ENCODE measurements around the gene COL16A1.
"Not testable (repeated sequence)": the region's sequence is repeated elsewhere in the genome, so short reads cannot be mapped to it uniquely, and the experiment has no call there.

COL16A1 gene

DNA sequence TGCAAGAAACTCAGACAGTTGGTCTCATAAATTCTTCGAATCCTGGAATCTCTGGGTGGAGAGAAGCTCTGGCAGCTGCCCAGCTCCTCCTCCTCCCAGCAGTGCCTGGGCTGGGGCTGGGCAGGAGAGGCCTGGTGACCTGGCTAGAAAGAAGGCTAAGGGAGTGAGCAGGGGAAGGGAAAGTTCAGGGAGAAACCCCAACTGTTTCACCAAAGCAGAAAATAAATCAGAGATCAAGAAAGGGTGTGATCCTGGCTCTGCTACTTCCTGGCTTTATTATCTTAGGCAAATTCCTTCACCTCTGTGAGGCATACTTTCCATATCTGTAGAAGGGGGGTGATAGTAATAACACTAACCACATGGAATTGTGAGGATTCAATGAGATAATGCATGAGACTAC, 8.8 kb upstream of the COL16A1 start:
- no peak for DNase-seq (ENCODE audit: low spot score)
- TF ChIP-seq, protein P1, sequence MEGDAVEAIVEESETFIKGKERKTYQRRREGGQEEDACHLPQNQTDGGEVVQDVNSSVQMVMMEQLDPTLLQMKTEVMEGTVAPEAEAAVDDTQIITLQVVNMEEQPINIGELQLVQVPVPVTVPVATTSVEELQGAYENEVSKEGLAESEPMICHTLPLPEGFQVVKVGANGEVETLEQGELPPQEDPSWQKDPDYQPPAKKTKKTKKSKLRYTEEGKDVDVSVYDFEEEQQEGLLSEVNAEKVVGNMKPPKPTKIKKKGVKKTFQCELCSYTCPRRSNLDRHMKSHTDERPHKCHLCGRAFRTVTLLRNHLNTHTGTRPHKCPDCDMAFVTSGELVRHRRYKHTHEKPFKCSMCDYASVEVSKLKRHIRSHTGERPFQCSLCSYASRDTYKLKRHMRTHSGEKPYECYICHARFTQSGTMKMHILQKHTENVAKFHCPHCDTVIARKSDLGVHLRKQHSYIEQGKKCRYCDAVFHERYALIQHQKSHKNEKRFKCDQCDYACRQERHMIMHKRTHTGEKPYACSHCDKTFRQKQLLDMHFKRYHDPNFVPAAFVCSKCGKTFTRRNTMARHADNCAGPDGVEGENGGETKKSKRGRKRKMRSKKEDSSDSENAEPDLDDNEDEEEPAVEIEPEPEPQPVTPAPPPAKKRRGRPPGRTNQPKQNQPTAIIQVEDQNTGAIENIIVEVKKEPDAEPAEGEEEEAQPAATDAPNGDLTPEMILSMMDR (IDR thresholded peaks at IDR 0.05; ENCODE audit: extremely low read depth, missing control alignments): no peak

DNA sequence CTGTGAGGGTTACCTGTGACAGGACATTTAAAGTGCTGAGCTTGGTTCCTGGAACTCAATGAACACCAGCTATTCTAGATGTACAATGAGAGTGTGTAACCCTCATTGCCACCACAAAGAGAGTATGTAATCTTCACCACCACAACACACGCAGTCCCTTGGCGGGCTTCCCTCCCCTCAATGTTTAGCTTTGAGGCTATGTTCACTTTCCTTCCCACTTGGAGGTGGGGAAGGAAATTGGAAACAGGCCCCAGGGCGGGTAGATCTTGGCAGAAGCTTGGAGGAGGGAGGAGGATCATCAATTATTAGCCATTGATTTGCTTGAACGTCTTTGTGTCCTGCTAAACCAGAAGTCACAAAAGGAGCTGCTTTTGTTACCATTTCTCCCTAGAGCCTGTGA, 8.3 kb upstream of the COL16A1 start:
- no peak for DNase-seq (ENCODE audit: low spot score)
- TF ChIP-seq, protein P1 (IDR thresholded peaks at IDR 0.05; ENCODE audit: extremely low read depth, missing control alignments): no peak

DNA sequence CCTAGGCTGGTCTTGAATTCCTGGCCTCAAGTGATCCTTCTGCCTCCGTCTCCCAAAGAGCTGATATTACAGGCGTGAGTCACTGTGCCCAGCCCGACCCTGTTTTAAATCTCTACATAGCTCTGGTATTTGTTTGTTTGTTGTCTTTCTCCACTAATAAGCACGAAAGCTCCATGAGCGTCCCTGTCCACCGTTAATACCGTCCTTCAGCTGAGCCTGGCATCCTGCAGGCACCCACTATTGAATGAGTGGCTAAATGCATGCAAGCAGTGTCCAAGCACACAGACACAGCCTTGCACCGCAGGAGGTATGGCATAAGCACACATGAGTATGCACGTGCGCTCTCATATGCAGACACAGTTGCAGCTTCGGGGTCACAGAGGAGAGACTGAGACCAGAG, 4.5 kb upstream of the COL16A1 start:
- no peak for DNase-seq (ENCODE audit: low spot score)
- TF ChIP-seq, protein P1 (IDR thresholded peaks at IDR 0.05; ENCODE audit: extremely low read depth, missing control alignments): no peak

DNA sequence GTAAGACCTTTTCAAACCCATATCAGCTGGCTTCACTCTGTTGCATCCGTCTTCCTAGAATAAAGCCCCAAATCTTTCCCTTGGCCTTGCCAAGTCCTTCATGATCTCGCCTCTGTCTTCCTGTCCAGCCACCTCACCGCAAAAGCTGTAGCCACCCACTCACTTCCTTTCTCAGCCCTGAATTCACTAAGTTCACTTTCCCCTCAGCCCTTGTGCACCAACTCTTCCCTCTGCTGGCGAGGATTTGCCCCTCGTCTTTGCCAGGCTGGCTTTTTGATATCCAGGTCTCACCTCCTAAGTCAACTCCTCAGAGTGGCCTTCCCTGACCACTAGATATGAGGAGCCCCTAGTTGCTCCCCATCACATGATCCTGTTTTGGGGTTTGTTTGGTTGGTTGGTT, 3.9 kb upstream of the COL16A1 start:
- TF ChIP-seq, protein P1 (IDR thresholded peaks at IDR 0.05; ENCODE audit: extremely low read depth, missing control alignments): peak; percentile 28
- peak; percentile 77 for DNase-seq (ENCODE audit: low spot score)

DNA sequence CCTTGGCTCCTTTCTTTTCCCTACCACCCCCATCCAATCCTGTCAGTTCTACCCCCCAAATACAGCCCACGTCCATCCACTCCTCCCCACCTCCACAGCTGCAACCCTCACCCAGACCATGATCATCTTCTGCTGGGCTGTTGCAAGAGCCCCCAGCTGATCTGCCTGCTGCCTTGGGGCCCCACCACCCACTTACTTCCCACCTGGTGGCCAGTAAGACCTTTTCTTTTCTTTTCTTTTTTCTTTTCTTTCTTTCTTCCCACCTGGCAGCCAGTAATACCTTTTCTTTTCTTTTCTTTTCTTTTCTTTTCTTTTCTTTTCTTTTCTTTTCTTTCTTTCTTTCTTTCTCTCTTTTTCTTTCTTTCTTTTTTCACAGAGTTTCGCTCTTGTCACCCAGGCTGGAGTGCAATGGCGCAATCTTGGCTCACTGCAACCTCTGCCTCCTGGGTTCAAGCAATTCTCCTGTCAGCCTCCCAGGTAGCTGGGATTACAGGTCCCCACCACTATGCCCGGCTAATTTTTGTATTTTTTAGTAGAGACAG, 3.3 kb upstream of the COL16A1 start:
- DNase-seq (ENCODE audit: low spot score): not testable (repeated sequence)

DNA sequence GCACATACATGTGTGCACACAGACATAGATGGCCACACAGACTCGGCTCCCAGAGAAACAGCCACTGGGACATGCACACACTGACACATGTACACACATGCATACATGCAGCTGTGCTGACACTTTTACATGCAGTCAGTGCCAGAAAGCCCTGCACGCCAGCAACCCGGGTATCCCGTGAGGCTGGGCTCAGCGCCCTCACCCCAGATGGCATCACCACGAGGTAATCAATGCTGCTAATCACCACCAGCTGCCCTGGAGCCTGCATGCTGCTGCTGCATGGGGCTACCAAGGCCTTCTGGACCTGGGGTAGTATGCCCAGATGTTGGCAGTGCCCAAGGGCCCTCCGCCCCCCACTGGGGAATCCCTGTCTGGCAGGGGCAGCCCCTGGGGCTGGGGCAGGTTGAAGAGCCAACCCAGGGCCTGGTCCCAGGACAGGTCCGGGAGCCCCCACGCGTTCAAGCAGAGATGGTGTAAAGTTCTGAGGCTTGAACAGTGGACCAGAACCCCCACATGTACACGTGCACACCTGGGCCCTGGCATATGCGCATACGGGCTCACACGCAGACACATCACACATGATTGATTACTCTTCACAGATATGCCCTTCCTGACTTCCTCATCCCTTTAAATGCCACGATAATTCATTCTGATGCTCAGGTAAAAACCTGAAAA, 2.7 kb upstream of the COL16A1 start:
- TF ChIP-seq, protein P1 (IDR thresholded peaks at IDR 0.05; ENCODE audit: extremely low read depth, missing control alignments): no peak
- no peak for DNase-seq (ENCODE audit: low spot score)

DNA sequence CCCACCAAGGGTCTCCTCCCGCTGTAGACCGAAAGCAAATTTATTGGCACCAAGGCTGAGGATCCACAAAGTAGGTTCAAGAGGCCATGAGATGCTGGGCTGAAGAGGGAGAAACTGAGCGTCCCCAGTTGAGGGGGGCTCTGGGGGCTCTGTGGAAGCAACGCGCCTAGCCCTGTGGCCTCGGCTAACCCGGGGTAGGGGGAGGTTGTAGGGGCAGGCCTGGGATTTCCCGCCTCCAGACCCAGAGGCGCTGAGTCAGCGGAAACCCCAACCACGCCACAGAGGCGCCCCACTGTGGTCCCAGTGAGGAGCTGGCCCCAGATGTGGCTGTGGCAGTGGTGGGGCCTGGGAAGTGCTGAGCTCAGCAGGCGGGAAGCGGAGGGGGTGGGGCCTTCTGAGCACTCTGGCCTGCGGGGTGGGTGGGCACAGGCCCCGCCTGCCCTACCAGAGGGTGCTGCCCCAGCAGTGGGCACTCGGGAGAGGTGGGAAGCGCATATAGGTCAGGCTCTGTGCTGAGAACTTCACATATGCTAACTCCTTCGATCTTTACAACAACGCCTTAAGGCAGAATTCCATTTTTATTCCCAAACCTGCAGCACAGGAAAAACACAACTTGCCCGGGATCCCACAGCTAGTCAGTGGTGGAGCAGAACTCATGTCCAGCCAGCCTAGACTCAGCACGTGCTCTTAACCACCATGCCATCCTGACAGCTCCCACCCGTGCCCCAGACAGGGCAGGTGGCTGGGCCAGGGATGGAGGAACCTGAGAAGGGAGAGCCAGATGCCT, 1.5 kb upstream of the COL16A1 start:
- TF ChIP-seq, protein P1 (IDR thresholded peaks at IDR 0.05; ENCODE audit: extremely low read depth, missing control alignments): peak; percentile 41
- DNase-seq (ENCODE audit: low spot score): peak; percentile 80

All from GM20000 (cell line).